Glomerular visceral epithelial cell (primary cell): ENCODE measurements around the gene KPTN.
A peak's percentile ranks its signal among the peaks of the same experiment; 100 is the strongest.

Source experiments
- DNase-seq: peaks from one replicate; pipeline ENCODE4 v3.0.0-alpha.2; 2016; ENCODE audit errors: extremely low spot score

The KPTN gene

GRCh38 chr19:47435883-47436417 lies 48.1 kb downstream of the KPTN start:
- no peak for DNase-seq

DNA sequence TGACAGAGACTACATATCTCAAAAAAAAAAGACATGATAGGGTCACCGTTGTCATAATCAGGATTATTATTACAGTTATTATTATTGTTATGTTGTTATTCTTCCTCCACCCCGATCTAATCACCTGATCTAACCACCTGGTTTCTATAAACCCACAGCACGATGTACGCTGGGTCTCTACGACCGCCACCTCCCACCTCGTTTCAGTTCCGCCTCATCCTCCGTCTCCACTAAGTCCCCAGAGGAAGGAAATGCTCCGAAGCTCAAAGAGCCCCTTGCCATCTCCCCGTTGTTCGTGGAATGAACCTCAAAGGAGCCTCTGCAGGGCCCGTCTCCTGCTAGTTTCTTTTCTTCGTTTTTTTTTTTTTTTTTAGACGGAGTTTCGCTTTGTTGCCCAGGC lies 48.8 kb downstream of the KPTN start:
- no peak for DNase-seq

DNA sequence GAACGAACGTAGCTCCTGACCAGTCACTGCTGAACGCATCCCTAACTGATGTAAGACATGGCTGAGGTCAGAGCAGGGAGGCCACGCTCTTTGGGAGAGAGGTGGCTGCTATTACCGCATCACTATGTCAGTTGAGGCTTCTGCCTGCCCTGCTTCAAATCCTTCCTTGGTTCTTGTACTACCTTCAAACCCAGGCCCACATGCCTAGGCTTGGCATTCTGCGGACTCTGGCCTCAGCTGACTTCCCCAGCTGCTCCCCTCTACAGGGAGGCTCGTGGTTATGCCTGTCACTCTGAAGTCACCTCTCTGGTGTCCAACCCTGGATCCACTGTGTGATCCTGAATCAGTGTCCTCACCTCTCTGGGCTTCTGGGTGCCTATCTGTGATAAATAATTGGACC lies 49.9 kb downstream of the KPTN start:
- DNase-seq: no peak

- no peak for DNase-seq
Observed at GRCh38 chr19:47433121-47433520, 50.9 kb downstream of the KPTN start.

GRCh38 chr19:47432499-47432898 lies 51.5 kb downstream of the KPTN start:
- no peak for DNase-seq

- no peak for DNase-seq
Observed at GRCh38 chr19:47432091-47432490, 51.9 kb downstream of the KPTN start.

GRCh38 chr19:47430041-47430802 lies 53.8 kb downstream of the KPTN start:
- DNase-seq: no peak

DNA sequence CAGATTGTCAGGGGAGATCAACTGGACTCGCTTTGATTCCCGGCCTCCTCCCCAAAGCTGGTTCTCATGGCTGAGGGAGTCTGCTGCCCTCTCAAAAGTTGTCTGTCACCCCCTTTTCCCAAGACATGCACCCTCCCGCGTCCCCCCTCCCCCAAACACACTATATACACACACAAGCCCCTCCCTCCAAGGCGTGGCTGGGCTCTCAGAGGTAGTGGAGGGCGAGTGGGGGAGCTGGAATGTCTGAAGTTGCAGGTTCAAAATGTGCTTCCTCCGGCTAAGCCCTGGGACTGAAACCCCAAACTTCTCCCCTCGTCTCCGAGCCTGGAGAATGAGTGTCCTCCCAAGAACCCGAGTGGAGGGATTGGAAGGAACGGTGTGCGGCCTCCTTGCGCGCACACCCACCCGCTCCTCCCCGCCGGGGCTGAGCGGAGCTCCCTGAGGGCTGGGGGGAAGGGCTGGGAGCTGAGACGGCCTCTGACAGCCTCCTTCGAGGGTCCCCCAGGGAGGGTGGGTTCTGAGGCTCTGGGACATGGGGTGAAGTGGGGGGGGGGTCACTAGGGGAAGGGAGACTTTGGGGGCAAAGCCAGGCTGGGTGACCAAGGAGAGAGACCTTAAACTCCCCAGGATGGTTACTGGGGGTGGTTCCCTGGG lies 54.8 kb downstream of the KPTN start:
- DNase-seq: no peak

- peak; percentile 88 for DNase-seq
Observed at GRCh38 chr19:47428177-47428894, 55.7 kb downstream of the KPTN start.

GRCh38 chr19:47427241-47428176 lies 56.5 kb downstream of the KPTN start:
- peak; percentile 68 for DNase-seq
